OCI-LY1 (cell line): ENCODE measurements around the gene CD4.

ENCODE experiments used
- CTCF ChIP-seq: fragments of 200-600 bp; sonication (generic), shearing (Covaris generic); IDR thresholded peaks from 2 replicates; pipeline ENCODE4 v1.5.1; 2017; ENCODE audit warnings: mild to moderate bottlenecking, antibody characterized with exemption, low read length, moderate library complexity, mixed read lengths
- EZH2 ChIP-seq: fragments of 200-600 bp; sonication (generic), shearing (Covaris generic); IDR thresholded peaks from 2 replicates; pipeline ENCODE4 v1.8.0; 2017; ENCODE audit warnings: borderline replicate concordance, mixed run types, mild to moderate bottlenecking, antibody characterized with exemption, low read length, moderate library complexity, mixed read lengths

GRCh38 chr12:6819106-6820030, 30.0 kb downstream of the CD4 start:
- no peak for TF ChIP-seq CTCF
- no peak for TF ChIP-seq EZH2
